GM21825 (cell line): ENCODE data around the gene LILRA2.
"Not testable (repeated sequence)": the region's sequence is repeated elsewhere in the genome, so short reads cannot be mapped to it uniquely, and the experiment has no call there.

ENCODE experiments used
- ATAC-seq: cut with Tn5 transposase; IDR thresholded peaks from one replicate; pipeline ENCODE4 v1.9.1; 2021; ENCODE audit warnings: mild to moderate bottlenecking, moderate library complexity; ENCODE audit not compliant: unreplicated experiment

LILRA2 gene

GRCh38 chr19:54570316-54570715 lies 3.3 kb upstream of the LILRA2 start:
- ATAC-seq, result no peak

DNA sequence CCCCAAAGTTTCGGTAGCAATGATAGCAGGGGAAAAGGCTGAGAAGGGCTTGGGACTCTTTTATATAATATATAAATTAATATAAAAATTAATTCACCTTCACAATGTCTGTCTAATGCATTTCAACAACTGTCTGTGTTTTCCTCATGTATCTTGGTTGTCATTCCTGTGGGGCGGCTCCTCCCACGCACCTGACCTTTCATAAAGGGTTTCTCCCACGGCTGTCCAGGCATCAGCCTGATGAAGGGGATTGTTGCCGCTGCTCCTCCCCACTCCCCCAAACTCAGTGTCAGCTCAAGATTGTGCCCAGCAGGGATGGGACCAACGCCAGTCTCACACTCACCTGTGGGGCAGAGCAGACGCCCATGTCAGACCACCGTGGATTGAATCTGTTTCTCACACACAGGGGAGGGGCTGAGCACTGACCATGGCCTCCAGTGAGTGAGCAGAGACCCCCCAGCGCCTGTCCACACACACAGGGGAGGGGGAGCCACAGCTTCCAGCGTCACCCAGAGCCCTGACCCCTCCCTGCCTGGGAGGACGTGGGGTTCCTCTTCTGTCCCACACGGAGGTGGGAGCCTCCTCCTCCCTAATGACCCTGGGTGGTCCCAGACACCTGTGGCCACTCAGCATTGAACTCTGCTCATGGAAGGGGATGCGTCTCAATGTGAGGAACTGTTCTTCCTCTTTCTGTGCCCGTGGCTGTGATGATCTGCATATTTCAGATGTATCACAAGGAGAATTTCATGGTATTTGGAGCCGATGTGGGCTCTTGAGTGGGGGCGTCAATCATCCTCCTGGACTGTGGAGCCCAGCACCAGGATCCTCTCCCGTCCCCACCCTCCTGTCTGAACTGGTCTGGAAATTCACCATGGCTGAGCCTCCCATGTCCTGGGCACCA lies 1.6 kb upstream of the LILRA2 start:
- ATAC-seq, result not testable (repeated sequence)

GRCh38 chr19:54572696-54573311 lies 786 bp upstream of the LILRA2 start:
- no peak for ATAC-seq

GRCh38 chr19:54574051-54574450 lies 461 bp downstream of the LILRA2 start:
- no peak for ATAC-seq

DNA sequence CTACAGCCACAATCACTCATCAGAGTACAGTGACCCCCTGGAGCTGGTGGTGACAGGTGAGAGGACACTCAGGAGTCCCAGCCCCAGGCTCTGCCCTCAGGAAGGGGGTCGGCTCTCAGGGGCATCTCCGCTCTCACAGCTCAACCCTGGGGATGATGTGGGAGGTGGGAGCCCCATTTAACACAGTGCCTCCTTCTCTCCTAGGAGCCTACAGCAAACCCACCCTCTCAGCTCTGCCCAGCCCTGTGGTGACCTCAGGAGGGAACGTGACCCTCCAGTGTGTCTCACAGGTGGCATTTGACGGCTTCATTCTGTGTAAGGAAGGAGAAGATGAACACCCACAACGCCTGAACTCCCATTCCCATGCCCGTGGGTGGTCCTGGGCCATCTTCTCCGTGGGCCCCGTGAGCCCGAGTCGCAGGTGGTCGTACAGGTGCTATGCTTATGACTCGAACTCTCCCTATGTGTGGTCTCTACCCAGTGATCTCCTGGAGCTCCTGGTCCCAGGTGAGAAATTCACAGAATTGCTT lies 1.0 kb downstream of the LILRA2 start:
- ATAC-seq, result no peak

DNA sequence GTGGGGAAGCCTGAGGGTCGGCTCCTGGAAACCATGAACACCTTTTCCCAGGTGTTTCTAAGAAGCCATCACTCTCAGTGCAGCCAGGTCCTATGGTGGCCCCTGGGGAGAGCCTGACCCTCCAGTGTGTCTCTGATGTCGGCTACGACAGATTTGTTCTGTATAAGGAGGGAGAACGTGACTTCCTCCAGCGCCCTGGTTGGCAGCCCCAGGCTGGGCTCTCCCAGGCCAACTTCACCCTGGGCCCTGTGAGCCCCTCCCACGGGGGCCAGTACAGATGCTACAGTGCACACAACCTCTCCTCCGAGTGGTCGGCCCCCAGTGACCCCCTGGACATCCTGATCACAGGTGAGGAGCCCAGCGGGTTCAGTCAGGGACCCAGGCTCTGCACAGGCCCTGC lies 1.6 kb downstream of the LILRA2 start:
- ATAC-seq, result not testable (repeated sequence)

- ATAC-seq, result no peak
These were observed 2.9 kb downstream of the LILRA2 start for GRCh38 chr19:54576411-54576976.

DNA sequence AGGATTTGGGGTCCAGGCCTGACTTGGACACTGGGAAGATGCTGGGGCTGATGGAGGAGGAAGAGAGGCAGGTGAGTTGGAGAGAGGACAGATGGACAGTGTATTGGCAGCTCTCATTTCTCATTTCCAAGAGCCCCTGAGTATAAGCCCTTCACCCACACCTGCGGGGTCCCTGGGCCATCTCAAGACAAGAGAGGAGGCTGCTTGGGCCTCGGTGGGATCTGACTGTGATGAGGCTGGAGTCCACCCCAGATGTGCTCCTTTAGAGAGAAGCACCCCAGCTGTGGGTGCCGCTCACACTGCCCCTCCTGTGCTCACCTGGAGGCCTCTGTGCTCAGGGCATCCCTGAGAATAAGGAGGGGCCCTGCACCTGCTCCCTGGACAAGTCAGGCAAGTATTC lies 3.7 kb downstream of the LILRA2 start:
- no peak for ATAC-seq

DNA sequence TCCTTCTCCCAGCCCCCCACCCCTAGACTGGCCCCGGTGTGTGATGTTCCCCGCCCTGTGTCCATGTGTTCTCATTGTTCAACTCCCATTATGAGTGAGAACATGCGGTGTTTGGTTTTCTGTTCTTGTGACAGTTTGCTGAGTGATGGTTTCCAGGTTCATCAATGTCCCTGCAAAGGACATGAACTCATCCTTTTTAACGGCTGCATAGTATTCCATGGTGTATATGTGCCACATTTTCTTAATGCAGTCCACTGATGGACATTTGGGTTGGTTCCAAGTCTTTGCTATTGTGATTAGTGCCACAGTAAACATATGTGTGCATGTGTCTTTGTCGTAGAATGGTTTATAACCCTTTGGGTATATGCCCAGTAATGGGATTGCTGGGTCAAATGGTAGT lies 4.7 kb downstream of the LILRA2 start:
- not testable (repeated sequence) for ATAC-seq

DNA sequence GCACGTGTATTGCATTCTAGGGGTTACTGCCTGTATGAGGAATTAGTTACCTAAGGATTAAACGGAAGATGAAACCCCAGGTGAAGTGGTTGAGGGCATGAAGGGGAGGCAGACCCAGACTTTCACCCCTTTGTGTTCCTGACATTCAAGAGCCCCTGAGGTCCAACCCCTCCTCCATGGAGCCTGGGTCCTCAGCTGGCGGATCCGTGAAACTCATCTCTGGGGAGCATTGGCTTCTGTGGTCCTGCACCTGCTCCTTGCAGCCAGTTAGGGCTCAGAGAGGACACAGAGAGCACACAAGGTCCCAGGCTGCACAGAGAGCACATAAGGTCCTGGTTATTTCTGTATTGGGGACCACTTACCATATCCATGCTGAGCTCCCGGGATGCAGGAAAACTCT lies 12.8 kb downstream of the LILRA2 start:
- no peak for ATAC-seq

GRCh38 chr19:54587026-54587425 lies 13.4 kb downstream of the LILRA2 start:
- ATAC-seq, result no peak

- ATAC-seq, result not testable (repeated sequence)
These were observed 19.9 kb downstream of the LILRA2 start, which contains the start of gene LILRA1 for GRCh38 chr19:54593445-54593844. LILRA1 (plus strand) TSS chr19:54593632; CDS start chr19:54594245, 613 bp downstream.

DNA sequence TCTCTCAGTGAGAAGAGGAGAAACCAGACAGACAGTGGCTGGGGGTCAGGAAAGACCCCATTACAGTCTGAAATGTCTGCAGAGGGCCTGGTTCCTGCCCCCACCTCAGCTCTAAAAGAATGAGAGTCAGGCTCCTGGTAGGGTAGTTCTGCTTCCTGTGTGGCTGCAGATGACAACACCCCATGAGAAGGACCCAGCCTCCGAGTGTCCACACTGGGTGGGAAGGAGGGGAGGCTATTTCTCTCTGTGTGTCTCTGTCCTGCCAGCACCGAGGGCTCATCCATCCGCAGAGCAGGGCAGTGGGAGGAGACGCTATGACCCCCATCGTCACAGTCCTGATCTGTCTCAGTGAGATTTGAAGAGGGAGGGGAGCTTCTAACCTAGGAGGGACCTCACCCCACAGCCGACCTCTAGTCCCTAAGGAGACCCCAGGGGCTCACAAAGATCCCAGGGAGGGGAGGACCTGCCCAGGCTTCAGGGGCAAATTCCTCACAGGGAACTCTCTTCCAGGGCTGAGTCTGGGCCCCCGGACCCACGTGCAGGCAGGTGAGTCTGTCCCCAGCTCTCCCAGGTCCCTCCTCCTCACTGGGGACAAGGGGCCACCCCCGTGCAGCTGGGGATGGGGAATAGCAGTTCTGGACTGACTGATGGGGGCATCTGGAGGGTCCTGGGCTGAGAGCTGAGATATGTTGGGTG lies 20.5 kb downstream of the LILRA2 start:
- not testable (repeated sequence) for ATAC-seq

GRCh38 chr19:54594737-54595136 lies 21.1 kb downstream of the LILRA2 start:
- ATAC-seq, result no peak

- not testable (repeated sequence) for ATAC-seq
These were observed 22.3 kb downstream of the LILRA2 start for GRCh38 chr19:54595680-54596436.

DNA sequence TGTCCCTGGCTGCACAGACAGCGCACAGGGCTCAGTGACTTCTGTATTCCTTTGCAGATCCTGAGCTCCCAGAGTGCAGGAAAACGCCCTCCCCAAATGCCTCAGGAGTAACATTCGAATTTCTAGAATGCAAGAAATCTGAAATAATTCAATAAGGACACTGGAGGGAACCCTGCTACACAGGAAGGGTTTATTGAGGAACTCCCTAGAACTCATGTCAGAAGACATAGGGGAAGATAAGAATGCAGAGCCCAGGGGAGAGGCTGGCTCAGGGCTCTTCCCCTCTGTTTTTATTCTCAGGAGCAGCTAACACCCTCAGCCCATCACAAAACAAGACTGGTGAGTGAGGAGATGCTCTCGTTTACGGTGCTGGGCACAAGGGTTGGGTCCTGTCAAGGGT lies 26.6 kb downstream of the LILRA2 start:
- no peak for ATAC-seq

GRCh38 chr19:54606230-54606629 lies 32.6 kb downstream of the LILRA2 start:
- ATAC-seq, result no peak

GRCh38 chr19:54606891-54607784 lies 33.5 kb downstream of the LILRA2 start:
- peak; percentile 70 for ATAC-seq

GRCh38 chr19:54607785-54608150 lies 34.2 kb downstream of the LILRA2 start:
- ATAC-seq, result no peak
